ENCODE measurements around the gene PITPNM1.

The PITPNM1 gene

GRCh38 chr11:67524480-67524808 lies 19.3 kb upstream of the PITPNM1 start:
- TF ChIP-seq POLR2AphosphoS5 (IDR thresholded peaks at IDR 0.05; ENCODE audit: low read depth): no peak
- TF ChIP-seq CTCF (IDR thresholded peaks at IDR 0.05; ENCODE audit: insufficient read depth, low read length): no peak
- TF ChIP-seq SPI1 (IDR thresholded peaks at IDR 0.05; ENCODE audit: borderline replicate concordance, low read depth): no peak
- TF ChIP-seq GABPA (IDR thresholded peaks at IDR 0.05; ENCODE audit: low read depth): no peak
- TF ChIP-seq, protein P1, sequence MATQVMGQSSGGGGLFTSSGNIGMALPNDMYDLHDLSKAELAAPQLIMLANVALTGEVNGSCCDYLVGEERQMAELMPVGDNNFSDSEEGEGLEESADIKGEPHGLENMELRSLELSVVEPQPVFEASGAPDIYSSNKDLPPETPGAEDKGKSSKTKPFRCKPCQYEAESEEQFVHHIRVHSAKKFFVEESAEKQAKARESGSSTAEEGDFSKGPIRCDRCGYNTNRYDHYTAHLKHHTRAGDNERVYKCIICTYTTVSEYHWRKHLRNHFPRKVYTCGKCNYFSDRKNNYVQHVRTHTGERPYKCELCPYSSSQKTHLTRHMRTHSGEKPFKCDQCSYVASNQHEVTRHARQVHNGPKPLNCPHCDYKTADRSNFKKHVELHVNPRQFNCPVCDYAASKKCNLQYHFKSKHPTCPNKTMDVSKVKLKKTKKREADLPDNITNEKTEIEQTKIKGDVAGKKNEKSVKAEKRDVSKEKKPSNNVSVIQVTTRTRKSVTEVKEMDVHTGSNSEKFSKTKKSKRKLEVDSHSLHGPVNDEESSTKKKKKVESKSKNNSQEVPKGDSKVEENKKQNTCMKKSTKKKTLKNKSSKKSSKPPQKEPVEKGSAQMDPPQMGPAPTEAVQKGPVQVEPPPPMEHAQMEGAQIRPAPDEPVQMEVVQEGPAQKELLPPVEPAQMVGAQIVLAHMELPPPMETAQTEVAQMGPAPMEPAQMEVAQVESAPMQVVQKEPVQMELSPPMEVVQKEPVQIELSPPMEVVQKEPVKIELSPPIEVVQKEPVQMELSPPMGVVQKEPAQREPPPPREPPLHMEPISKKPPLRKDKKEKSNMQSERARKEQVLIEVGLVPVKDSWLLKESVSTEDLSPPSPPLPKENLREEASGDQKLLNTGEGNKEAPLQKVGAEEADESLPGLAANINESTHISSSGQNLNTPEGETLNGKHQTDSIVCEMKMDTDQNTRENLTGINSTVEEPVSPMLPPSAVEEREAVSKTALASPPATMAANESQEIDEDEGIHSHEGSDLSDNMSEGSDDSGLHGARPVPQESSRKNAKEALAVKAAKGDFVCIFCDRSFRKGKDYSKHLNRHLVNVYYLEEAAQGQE (IDR thresholded peaks at IDR 0.05; ENCODE audit: insufficient replicate concordance, low read depth): no peak
- no peaks in the 10 kb centered on the region for H3K27me3 ChIP-seq (ENCODE audit: insufficient read depth, poor library complexity, severe bottlenecking)
- DNase-seq (ENCODE audit: low read depth in 1 of 2, low spot score in 1 of 2): no peak
- H3K27ac ChIP-seq (replicated peaks): no peak overlapping the region
- H3K4me3 ChIP-seq (replicated peaks; ENCODE audit: insufficient read depth, low read length): no peak overlapping the region

DNA sequence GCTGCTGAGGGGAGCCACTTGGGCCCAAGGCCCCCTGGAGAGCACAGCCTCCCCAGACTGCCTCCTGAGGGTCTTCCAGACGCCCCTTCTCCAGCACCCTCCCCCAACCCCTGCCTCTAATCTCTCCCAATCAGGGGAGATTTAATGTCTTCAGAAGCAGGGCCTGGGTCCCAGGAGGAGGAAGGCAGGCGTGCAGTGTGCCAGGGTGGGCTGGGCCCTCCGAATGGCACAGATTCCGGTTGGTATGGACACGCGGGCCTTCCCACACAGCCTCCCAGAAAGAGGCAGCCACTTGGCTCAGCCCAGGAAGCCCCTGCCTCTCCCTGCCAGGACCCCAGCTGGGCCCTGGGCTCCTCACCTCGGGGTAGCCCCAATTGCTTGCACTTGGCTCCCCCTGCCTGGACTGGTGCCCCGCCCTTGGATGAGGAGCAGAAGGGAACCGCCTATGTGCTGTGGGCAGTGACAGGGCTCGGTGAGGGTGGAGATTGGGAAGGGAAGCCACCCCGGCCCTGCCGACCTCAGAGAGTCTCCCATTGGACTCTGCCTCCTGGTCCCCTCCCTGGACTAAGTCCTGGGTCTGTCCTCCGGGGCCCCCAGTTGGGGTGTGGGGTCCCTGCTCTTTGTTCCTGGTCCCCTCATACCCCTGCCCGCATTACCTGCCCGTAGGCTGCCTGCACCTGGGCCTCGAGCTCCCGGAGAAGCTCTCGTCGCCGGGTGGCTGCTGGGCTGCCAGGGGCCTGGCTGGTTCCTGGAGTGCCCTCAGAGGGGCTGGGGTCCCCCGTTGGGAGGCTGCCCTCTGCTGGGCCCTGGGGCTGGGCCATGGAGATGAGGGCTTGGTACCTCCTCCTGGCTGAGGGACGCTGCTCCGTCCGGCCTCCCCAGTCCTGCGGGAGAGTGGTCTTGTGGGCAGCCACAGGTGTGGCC lies 18.7 kb upstream of the PITPNM1 start:
- H3K27me3 ChIP-seq (ENCODE audit: insufficient read depth, poor library complexity, severe bottlenecking): no peaks in the 10 kb centered on the region
- no peak for TF ChIP-seq SPI1 (IDR thresholded peaks at IDR 0.05; ENCODE audit: borderline replicate concordance, low read depth)
- H3K27ac ChIP-seq (replicated peaks): no peak overlapping the region

GRCh38 chr11:67522844-67523555 lies 17.8 kb upstream of the PITPNM1 start, which contains the start of gene CABP2:
Gene CABP2, minus strand, starts transcription at chr11:67523446. Its CDS starts 120 bp downstream, at chr11:67523326.
- TF ChIP-seq SPI1 (IDR thresholded peaks at IDR 0.05; ENCODE audit: borderline replicate concordance, low read depth): no peak
- no peak for TF ChIP-seq POLR2AphosphoS5 (IDR thresholded peaks at IDR 0.05; ENCODE audit: low read depth)
- TF ChIP-seq CTCF (IDR thresholded peaks at IDR 0.05; ENCODE audit: insufficient read depth, low read length): no peak
- TF ChIP-seq GABPA (IDR thresholded peaks at IDR 0.05; ENCODE audit: low read depth): no peak
- TF ChIP-seq, protein P1 (IDR thresholded peaks at IDR 0.05; ENCODE audit: insufficient replicate concordance, low read depth): no peak
- no peaks in the 10 kb centered on the region for H3K27me3 ChIP-seq (ENCODE audit: insufficient read depth, poor library complexity, severe bottlenecking)
- no peak within 1 kb of the TSS for H3K4me3 ChIP-seq (replicated peaks; ENCODE audit: insufficient read depth, low read length)
- H3K27ac ChIP-seq (replicated peaks): no peak within 1 kb of the TSS
- no peak for DNase-seq (ENCODE audit: low read depth in 1 of 2, low spot score in 1 of 2)

More for the DNA sequence above, 18.7 kb upstream of the PITPNM1 start:
- no peak for DNase-seq (ENCODE audit: low read depth in 1 of 2, low spot score in 1 of 2)
- H3K4me3 ChIP-seq (replicated peaks; ENCODE audit: insufficient read depth, low read length): no peak overlapping the region

GRCh38 chr11:67522338-67522737 lies 17.2 kb upstream of the PITPNM1 start:
- no peak overlapping the region for H3K4me3 ChIP-seq (replicated peaks; ENCODE audit: insufficient read depth, low read length)
- H3K27ac ChIP-seq (replicated peaks): no peak overlapping the region
- TF ChIP-seq POLR2AphosphoS5 (IDR thresholded peaks at IDR 0.05; ENCODE audit: low read depth) (no peak), SPI1 (IDR thresholded peaks at IDR 0.05; ENCODE audit: borderline replicate concordance, low read depth) (no peak), GABPA (IDR thresholded peaks at IDR 0.05; ENCODE audit: low read depth) (no peak), CTCF (IDR thresholded peaks at IDR 0.05; ENCODE audit: insufficient read depth, low read length) (no peak)
- TF ChIP-seq, protein P1 (IDR thresholded peaks at IDR 0.05; ENCODE audit: insufficient replicate concordance, low read depth): no peak
- DNase-seq (ENCODE audit: low read depth in 1 of 2, low spot score in 1 of 2): no peak
- H3K27me3 ChIP-seq (ENCODE audit: insufficient read depth, poor library complexity, severe bottlenecking): no peaks in the 10 kb centered on the region

Measured in HL-60 (cell line).